GM12878 (cell line): ENCODE results near the gene SRSF8. TPM values are rescaled to one million over a fixed set of nuclear protein-coding genes. Genes with fewer than 3 reads are reported as not detected.

Source experiments
- ATAC-seq: fragments of 200-7000 bp; cut with Tn5 transposase; 3 replicates; pipeline ENCODE4 v1.9.1; 2020; ENCODE audit warnings: mild to moderate bottlenecking, moderate library complexity
- BruUV-seq: library from RNA; stranded (reverse); fragments of 400-500 nt; replicated peaks from 2 replicates; lab custom pipeline; 2021; lab: Mats Ljungman, UMichigan
- CTCF ChIA-PET: fragments of 300-600 bp; sonication (Branson Sonifier 250); formaldehyde crosslinking; extraction: SDS; loops from one replicate; lab custom pipeline; 2021; ENCODE audit warnings: inconsistent platforms; lab: Yijun Ruan, JAX
- POLR2A ChIA-PET: fragments of 350-600 bp; formaldehyde crosslinking; extraction: SDS; loops from one replicate; lab custom pipeline; 2021; ENCODE audit warnings: inconsistent platforms; lab: Charles Lee
- RAD21 ChIA-PET: fragments of 300-600 bp; sonication (Branson Sonifier 250); formaldehyde crosslinking; loops from one replicate; lab custom pipeline; 2023; ENCODE audit warnings: antibody characterized with exemption; ENCODE audit not compliant: unreplicated experiment; lab: Charles Lee
- SMC1A ChIA-PET: fragments of 300-600 bp; sonication (Branson Sonifier 250); formaldehyde crosslinking; loops from one replicate; lab custom pipeline; 2023; ENCODE audit not compliant: unreplicated experiment, uncharacterized antibody; lab: Charles Lee
- DNase-seq: peaks from one replicate; pipeline ENCODE4 v3.0.0-alpha.2; 2011; ENCODE audit warnings: low read depth, low spot score
- FAIRE-seq: peaks from 3 replicates; lab custom pipeline; 2011; peaks lifted over from hg19 to GRCh38; lab: Jason Lieb, UNC
- H2AFZ ChIP-seq: 2 replicates; pipeline ENCODE4 v1.6.0; 2011; ENCODE audit warnings: low read depth, low read length, control low read depth; ENCODE audit not compliant: control insufficient read depth
- H3K27ac ChIP-seq: 2 replicates; pipeline ENCODE4 v1.5.1; 2011; ENCODE audit warnings: control low read depth; ENCODE audit not compliant: control insufficient read depth, insufficient read depth
- H3K27me3 ChIP-seq, 2 experiments: replicated peaks in 1 of 2; 2 replicates each; pipeline versions ENCODE4 v1.6.0 to v1.6.1; 2011; ENCODE audit warnings: low read length in 1 of 2; ENCODE audit not compliant: control insufficient read depth in 2 of 2, insufficient read depth in 2 of 2
- H3K36me3 ChIP-seq, 2 experiments: 2 replicates each; pipeline ENCODE4 v1.5.1; 2011; ENCODE audit warnings: low read length in 1 of 2; ENCODE audit not compliant: control insufficient read depth in 2 of 2, insufficient read depth in 2 of 2
- H3K4me1 ChIP-seq: 2 replicates; pipeline ENCODE4 v1.6.1; 2011; ENCODE audit warnings: mild to moderate bottlenecking, low read length, moderate library complexity, mixed read lengths; ENCODE audit not compliant: control insufficient read depth, insufficient read depth
- H3K4me2 ChIP-seq: 2 replicates; pipeline ENCODE4 v1.6.0; 2011; ENCODE audit warnings: control low read depth; ENCODE audit not compliant: control insufficient read depth, insufficient read depth
- H3K4me3 ChIP-seq: fragments of 200-600 bp; sonication (generic); 2 replicates; pipeline ENCODE4 v1.5.1; 2016
- H3K79me2 ChIP-seq: 2 replicates; pipeline ENCODE4 v1.6.0; 2011; ENCODE audit warnings: low read length; ENCODE audit not compliant: control insufficient read depth, insufficient read depth
- H3K9ac ChIP-seq: 2 replicates; pipeline ENCODE4 v1.8.0; 2011; ENCODE audit warnings: low read length, control low read depth, mixed read lengths; ENCODE audit not compliant: control insufficient read depth, insufficient read depth
- H3K9me3 ChIP-seq: replicated peaks from 3 replicates; pipeline ENCODE4 v1.5.1; 2011; ENCODE audit warnings: mild to moderate bottlenecking, low read length; ENCODE audit not compliant: control insufficient read depth, insufficient read depth
- H4K20me1 ChIP-seq: 2 replicates; pipeline ENCODE4 v1.6.0; 2011; ENCODE audit not compliant: control insufficient read depth, insufficient read depth
- ATF7 ChIP-seq: fragments of 450-650 bp; IDR thresholded peaks from 2 replicates; pipeline ENCODE4 v1.6.1; 2016; ENCODE audit warnings: low read depth, mild to moderate bottlenecking
- BACH1 ChIP-seq: fragments of 450-650 bp; IDR thresholded peaks from 2 replicates; pipeline ENCODE4 v1.6.1; 2017; ENCODE audit warnings: mild to moderate bottlenecking, borderline replicate concordance
- BCLAF1 ChIP-seq: fragments of 450-650 bp; IDR thresholded peaks from 2 replicates; pipeline ENCODE4 v1.6.1; 2017; ENCODE audit warnings: antibody characterized with exemption, mild to moderate bottlenecking, moderate library complexity
- CBFB ChIP-seq: IDR thresholded peaks from 2 replicates; pipeline ENCODE4 v1.6.1; 2016; ENCODE audit warnings: antibody characterized with exemption, low read depth
- CUX1 ChIP-seq: IDR thresholded peaks from 2 replicates; pipeline ENCODE4 v1.6.1; 2012; ENCODE audit warnings: improper control_type of control experiment, low read depth, low read length; ENCODE audit not compliant: insufficient replicate concordance
- DPF2 ChIP-seq: fragments of 450-650 bp; IDR thresholded peaks from 2 replicates; pipeline ENCODE4 v1.6.1; 2017; ENCODE audit warnings: mild to moderate bottlenecking
- EZH2 ChIP-seq: IDR thresholded peaks from 2 replicates; pipeline ENCODE4 v1.6.1; 2012; ENCODE audit warnings: low read depth, mild to moderate bottlenecking, control low read depth, inconsistent platforms, low read length, borderline replicate concordance; ENCODE audit not compliant: control insufficient read depth
- KAT2A ChIP-seq: conservative IDR thresholded peaks from 2 replicates; pipeline ENCODE4 v1.6.1; 2011; ENCODE audit warnings: low read depth, low read length; ENCODE audit not compliant: control insufficient read depth
- NR2F1 ChIP-seq: fragments of 450-650 bp; conservative IDR thresholded peaks from 2 replicates; pipeline ENCODE4 v1.6.1; 2017; ENCODE audit warnings: mild to moderate bottlenecking
- POLR2AphosphoS2 ChIP-seq: IDR thresholded peaks from 2 replicates; pipeline ENCODE4 v1.6.1; 2011; ENCODE audit warnings: low read depth, mild to moderate bottlenecking, low read length, improper control_type of control experiment, moderate library complexity
- RUNX3 ChIP-seq: IDR thresholded peaks from 2 replicates; pipeline ENCODE4 v1.6.1; 2012; ENCODE audit warnings: low read length, inconsistent platforms
- SIX5 ChIP-seq: IDR thresholded peaks from 2 replicates; pipeline ENCODE4 v1.6.1; 2011; ENCODE audit warnings: mild to moderate bottlenecking, low read depth, low read length, moderate library complexity; ENCODE audit not compliant: severe bottlenecking
- SRF ChIP-seq, 2 experiments: IDR thresholded peaks; 2 replicates each; pipeline ENCODE4 v1.6.1; 2011; ENCODE audit warnings: low read depth in 2 of 2, low read length in 2 of 2, mild to moderate bottlenecking in 1 of 2, moderate library complexity in 1 of 2
- WGBS: methylation state at CpG from one replicate; pipeline ENCODE4 v1.1.6; 2016; ENCODE audit warnings: low lambda C conversion rate; ENCODE audit not compliant: insufficient replicate concordance, insufficient coverage; ENCODE audit errors: missing lambda C conversion rate; 5-methylcytosine and 5-hydroxymethylcytosine counted together
- in situ Hi-C: fragments of 300-500 bp; cut with MboI; formaldehyde crosslinking; loops from 9 replicates; pipeline ENCODE4 v1.14.3; 2018; ENCODE audit warnings: mixed read lengths
- intact Hi-C: fragments of 100-400 bp; cut with micrococcal nuclease; formaldehyde crosslinking; loops from one replicate; pipeline ENCODE4 v1.14.2; 2022; ENCODE audit not compliant: unreplicated experiment
- polyA plus RNA-seq, 11 experiments: library from polyadenylated mRNA; depleted of rRNA in 4 of 11; unstranded in 6 of 11; stranded (reverse) in 5 of 11; fragments of >200 nt; fragmentation: Nextera tagmentation in 4 of 11; fragmentation: Illumina TruSeq in 1 of 11; extraction: Ambion mirVana in 4 of 11; extraction: Trizol in 1 of 11; gene quantifications; 1 replicate in 1 of 11; 2 replicates in 10 of 11; pipeline versions ENCODE4 v1.2.1 to v1.2.3, GENCODE V29; 2011 to 2016; ENCODE audit warnings: inconsistent platforms in 2 of 11, missing spikeins in 2 of 11, low read depth in 1 of 11
- total RNA-seq, 4 experiments: library from RNA; depleted of rRNA in 3 of 4; stranded (reverse); fragments of >200 nt in 3 of 4; fragmentation: Illumina TruSeq in 1 of 4; extraction: Trizol in 1 of 4; gene quantifications; 2 replicates each; pipeline versions ENCODE4 v1.2.1 to v1.2.3, GENCODE V29; 2013 to 2021

Gene SRSF8
- total and polyA plus RNA-seq, 10 of the 15 experiments (the other 5 are each of a cell fraction or from before 2014, with no cell fraction given), result 14.2 to 43.1 (median 27.1) TPM

- peaks cover 5% of the 10 kb centered on the region; the same call in 1 of the 2 replicates for H3K4me1 ChIP-seq
- ATAC-seq (no peak), DNase-seq (no peak), FAIRE-seq (no peak)
- H3K4me3 ChIP-seq, result no peak overlapping the region
- H3K9ac ChIP-seq, result no peak overlapping the region
- TF ChIP-seq KAT2A (no peak), NR2F1 (no peak), CUX1 (no peak), BACH1 (no peak), POLR2AphosphoS2 (no peak), ATF7 (no peak), SIX5 (no peak), DPF2 (no peak), EZH2 (no peak), RUNX3 (no peak), BCLAF1 (no peak), SRF (IDR thresholded peaks at IDR 0.05; ENCODE audit: low read depth in 2 of 2, low read length in 2 of 2) (no peak), CBFB (no peak)
- no peaks in the 10 kb centered on the region for H3K36me3 ChIP-seq
- H3K27ac ChIP-seq, result no peak overlapping the region
- in situ Hi-C loops, result no loop called here
- H2AFZ ChIP-seq, result no peak overlapping the region
- CTCF ChIA-PET, result no interaction called here
- intact Hi-C loops, result no loop called here
- no peaks in the 10 kb centered on the region for H3K79me2 ChIP-seq
- H3K9me3 ChIP-seq, result no peaks in the 10 kb centered on the region
- WGBS, result 81% methylated on average over 8 of the region's 8 CpGs
- H3K27me3 ChIP-seq, result no peaks in the 10 kb centered on the region; a peak in 1 of 4 replicates
- H3K4me2 ChIP-seq, result no peak overlapping the region
- no TSS peak for BruUV-seq
- no peaks in the 10 kb centered on the region for H4K20me1 ChIP-seq
- SMC1A ChIA-PET, result interaction anchor here (0.6 to 3.6 kb wide), 3 partner anchors 10 to 38 kb away, joined by 3 to 32 read pairs (median 3); partner anchors contain the start of gene SRSF8
- RAD21 ChIA-PET, result no interaction called here
- POLR2A ChIA-PET, result interaction anchor here (4.1 kb wide), 1 partner anchor 9 kb away, joined by 14 read pairs; the partner anchor contains the start of gene SRSF8
Measured at GRCh38 chr11:95057959-95058358, 8.8 kb upstream of the SRSF8 start.
